ENCODE results near the gene GAS2L1. TPM values are rescaled to one million over a fixed set of nuclear protein-coding genes. Genes with fewer than 3 reads are reported as not detected.

Gene GAS2L1
- total RNA-seq, 1 experiment from 2014 or later = 29.4 TPM

GRCh38 chr22:29268511-29269229, 37.8 kb upstream of the GAS2L1 start:
- peak; percentile 1 for DNase-seq (ENCODE audit: low read depth, low spot score)
- POLR2A ChIA-PET = no interaction called here
- peak overlapping the region; percentile 58 to 91 for H3K4me3 ChIP-seq (replicated peaks in 1 of 2; ENCODE audit: low read depth in 1 of 2, low read length in 2 of 2)
- no peaks in the 10 kb centered on the region for H3K9me2 ChIP-seq (ENCODE audit: insufficient read depth)
- TF ChIP-seq ZFX (IDR thresholded peaks at IDR 0.05) (peak; percentile 96), SP1 (IDR thresholded peaks at IDR 0.05; ENCODE audit: low read depth) (no peak), REST (IDR thresholded peaks at IDR 0.05; ENCODE audit: low read depth) (no peak), TCF7L2 (IDR thresholded peaks at IDR 0.05; ENCODE audit: borderline replicate concordance, extremely low read depth, insufficient read depth, insufficient read length) (no peak), POLR2AphosphoS5 (IDR thresholded peaks at IDR 0.05; ENCODE audit: low read depth, low read length) (peak; percentile 39; the same call in 1 of the 2 replicates), CTCF (IDR thresholded peaks at IDR 0.05 in 2 of 3, conservative IDR thresholded peaks at IDR 0.05 in 1 of 3; ENCODE audit: borderline replicate concordance in 1 of 3, insufficient read depth in 1 of 3, low read depth in 2 of 3, low read length in 2 of 3) (no peak), SIN3A (IDR thresholded peaks at IDR 0.05; ENCODE audit: low read depth) (no peak)
- TF ChIP-seq, protein P1, sequence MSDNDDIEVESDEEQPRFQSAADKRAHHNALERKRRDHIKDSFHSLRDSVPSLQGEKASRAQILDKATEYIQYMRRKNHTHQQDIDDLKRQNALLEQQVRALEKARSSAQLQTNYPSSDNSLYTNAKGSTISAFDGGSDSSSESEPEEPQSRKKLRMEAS (IDR thresholded peaks at IDR 0.05) = 0 out of 2 replicates have a peak, but pooled peaks have one; percentile 9
- peaks cover 85% of the 10 kb centered on the region for H3K79me2 ChIP-seq (ENCODE audit: insufficient read depth, low read length)
- RAD21 ChIA-PET (ENCODE audit: low non-redundant PET in 1 of 2, low total read pairs in 2 of 2, uncharacterized antibody in 2 of 2, unreplicated experiment in 2 of 2) = no interaction called here
- H3K9me3 ChIP-seq (ENCODE audit: control insufficient read depth in 1 of 2, insufficient read depth in 1 of 2, low read depth in 1 of 2, low read length in 2 of 2) = no peaks in the 10 kb centered on the region
- peaks cover 15 to 31% of the 10 kb centered on the region in 2 experiments for H3K4me1 ChIP-seq (ENCODE audit: control insufficient read depth in 1 of 2, insufficient read depth in 2 of 2, low read length in 2 of 2)
- H3K27me3 ChIP-seq (ENCODE audit: insufficient read depth, low read length) = no peaks in the 10 kb centered on the region
- peak overlapping the region; percentile 99 for H3K9ac ChIP-seq (ENCODE audit: low read length)
- peaks cover 47% of the 10 kb centered on the region; the same call in 1 of the 2 replicates for H4K20me1 ChIP-seq (ENCODE audit: insufficient read depth)
- intact Hi-C loops (cut with micrococcal nuclease) = no loop called here
- no peak overlapping the region for H2AFZ ChIP-seq (ENCODE audit: low read depth, low read length, poor library complexity, severe bottlenecking)
- ATAC-seq = peak; percentile 52
- CTCF ChIA-PET = no interaction called here
- H3K27ac ChIP-seq (ENCODE audit: low read depth, low read length) = peak overlapping the region; percentile 91
- no TSS peak for BruUV-seq (replicated peaks)
- peak overlapping the region; percentile 100 for H3K4me2 ChIP-seq (ENCODE audit: low read length)
- peaks cover 43 to 67% of the 10 kb centered on the region in 2 experiments for H3K36me3 ChIP-seq (ENCODE audit: control insufficient read depth in 1 of 2, insufficient read depth in 2 of 2, low read length in 2 of 2)
